Breast epithelium (tissue), 4 donors: ENCODE results near the gene RAB33B. TPM values are rescaled to one million over a fixed set of nuclear protein-coding genes. Genes with fewer than 3 reads are reported as not detected.
"Not testable (repeated sequence)": the region's sequence is repeated elsewhere in the genome, so short reads cannot be mapped to it uniquely, and the experiment has no call there.

Source experiments
- DNase-seq, 2 donors: peaks; one replicate each; pipeline ENCODE4 v3.0.0-alpha.2; 2019; ENCODE audit warnings: low spot score in 2 of 2
- H3K27ac ChIP-seq, 2 donors: fragments of 200-600 bp; sonication (generic) in 1 of 2; one replicate each; pipeline ENCODE4 v1.5.1; 2016 to 2019; ENCODE audit warnings: mild to moderate bottlenecking in 1 of 2
- H3K27me3 ChIP-seq, 2 donors: fragments of 200-600 bp; sonication (generic) in 1 of 2; one replicate each; pipeline versions ENCODE4 v1.5.1 to v1.6.0; 2017 to 2019; ENCODE audit warnings: control low read depth in 1 of 2, mild to moderate bottlenecking in 1 of 2
- H3K36me3 ChIP-seq: fragments of 200-600 bp; one replicate; pipeline ENCODE4 v1.5.1; 2019
- H3K4me1 ChIP-seq, 2 donors: fragments of 200-600 bp; sonication (generic); one replicate each; pipeline ENCODE4 v1.5.1; 2016 to 2019; ENCODE audit warnings: control low read depth in 1 of 2
- H3K4me3 ChIP-seq, 3 donors: fragments of 200-600 bp; sonication (generic); 1 replicate in 2 of 3; 2 replicates in 1 of 3; pipeline ENCODE4 v1.5.1; 2016 to 2019; ENCODE audit warnings: mild to moderate bottlenecking in 3 of 3, moderate library complexity in 2 of 3
- H3K9me3 ChIP-seq, 2 donors: fragments of 200-600 bp; sonication (generic) in 1 of 2; one replicate each; pipeline ENCODE4 v1.5.1; 2016 to 2019; ENCODE audit warnings: control low read depth in 1 of 2
- POLR2A ChIP-seq: fragments of 450-650 bp; IDR thresholded peaks from one replicate; pipeline ENCODE4 v1.6.1; 2016; ENCODE audit warnings: antibody characterized with exemption, mild to moderate bottlenecking, moderate library complexity
- POLR2AphosphoS5 ChIP-seq, 3 donors: sonication (generic); formaldehyde crosslinking; IDR thresholded peaks; one replicate each; pipeline ENCODE4 v1.6.1; 2017; ENCODE audit warnings: antibody characterized with exemption in 3 of 3
- intact Hi-C: fragments of 100-400 bp; cut with DNase I; formaldehyde crosslinking; loops from one replicate; pipeline ENCODE4 v1.15.1; 2023; ENCODE audit warnings: low total_unique reads
- total RNA-seq, 3 donors: library from RNA; depleted of rRNA; stranded (reverse); fragments of >200 nt; gene quantifications; one replicate each; pipeline ENCODE4 v1.1.0, GENCODE V29; 2016
- TF ChIP-seq, protein P1 (sequence below), 3 donors: fragments of 450-650 bp; IDR thresholded peaks; one replicate each; pipeline ENCODE4 v1.5.1; 2016 to 2017; ENCODE audit warnings: antibody characterized with exemption in 3 of 3, mild to moderate bottlenecking in 3 of 3, moderate library complexity in 3 of 3

RAB33B gene
- total RNA-seq, 3 donors from 2014 or later: 13.1 to 15.8 (median 13.4) TPM

DNA sequence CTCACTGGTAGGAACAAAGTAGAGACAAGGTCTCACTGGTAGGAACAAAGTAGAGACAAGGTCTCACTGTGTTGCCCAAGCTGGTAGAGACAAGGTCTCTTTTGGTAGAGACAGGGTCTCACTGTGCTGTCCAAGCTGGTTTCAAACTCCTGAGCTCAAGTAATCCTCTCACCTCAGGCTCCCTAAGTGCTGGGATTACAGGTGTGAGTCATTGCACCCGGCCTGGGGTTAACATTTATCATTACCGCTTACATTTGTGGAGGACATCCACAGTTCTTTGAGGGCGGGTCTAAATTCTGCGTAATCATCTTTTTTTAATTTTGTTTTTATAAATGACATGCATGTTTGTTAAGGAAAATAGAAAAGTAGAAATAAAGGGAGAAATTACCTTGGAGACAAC is 12.0 kb downstream of the RAB33B start:
- Histone ChIP-seq H3K27ac (no peak overlapping the region), H3K4me3 (no peak overlapping the region), H3K4me1 (no peaks in the 10 kb centered on the region), H3K9me3 (no peaks in the 10 kb centered on the region), H3K27me3 (no peaks in the 10 kb centered on the region), H3K36me3 (no peaks in the 10 kb centered on the region)
- TF ChIP-seq, protein P1, sequence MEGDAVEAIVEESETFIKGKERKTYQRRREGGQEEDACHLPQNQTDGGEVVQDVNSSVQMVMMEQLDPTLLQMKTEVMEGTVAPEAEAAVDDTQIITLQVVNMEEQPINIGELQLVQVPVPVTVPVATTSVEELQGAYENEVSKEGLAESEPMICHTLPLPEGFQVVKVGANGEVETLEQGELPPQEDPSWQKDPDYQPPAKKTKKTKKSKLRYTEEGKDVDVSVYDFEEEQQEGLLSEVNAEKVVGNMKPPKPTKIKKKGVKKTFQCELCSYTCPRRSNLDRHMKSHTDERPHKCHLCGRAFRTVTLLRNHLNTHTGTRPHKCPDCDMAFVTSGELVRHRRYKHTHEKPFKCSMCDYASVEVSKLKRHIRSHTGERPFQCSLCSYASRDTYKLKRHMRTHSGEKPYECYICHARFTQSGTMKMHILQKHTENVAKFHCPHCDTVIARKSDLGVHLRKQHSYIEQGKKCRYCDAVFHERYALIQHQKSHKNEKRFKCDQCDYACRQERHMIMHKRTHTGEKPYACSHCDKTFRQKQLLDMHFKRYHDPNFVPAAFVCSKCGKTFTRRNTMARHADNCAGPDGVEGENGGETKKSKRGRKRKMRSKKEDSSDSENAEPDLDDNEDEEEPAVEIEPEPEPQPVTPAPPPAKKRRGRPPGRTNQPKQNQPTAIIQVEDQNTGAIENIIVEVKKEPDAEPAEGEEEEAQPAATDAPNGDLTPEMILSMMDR (IDR thresholded peaks at IDR 0.05): no peak
- TF ChIP-seq POLR2AphosphoS5 (IDR thresholded peaks at IDR 0.05): no peak
- no peak for TF ChIP-seq POLR2A
- no peak for DNase-seq
- intact Hi-C loops: no loop called here

DNA sequence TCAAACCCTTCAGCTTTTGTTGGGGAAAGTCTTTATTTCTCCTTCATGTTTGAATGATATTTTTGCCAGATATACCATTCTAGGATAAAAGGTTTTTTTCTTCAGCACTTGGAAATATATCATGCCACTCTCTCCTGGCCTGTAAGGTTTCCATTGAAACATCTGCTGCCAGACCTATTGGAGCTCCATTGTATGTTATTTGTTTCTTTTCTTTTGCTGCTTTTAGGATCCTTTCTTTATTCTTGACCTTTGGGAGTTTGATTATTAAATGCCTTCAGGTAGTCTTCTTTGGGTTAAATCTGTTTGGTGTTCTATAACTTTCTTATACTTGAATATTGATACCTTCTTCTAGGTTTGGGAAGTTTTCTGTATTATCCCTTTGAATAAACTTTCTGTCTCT is 14.8 kb downstream of the RAB33B start:
- H3K9me3 ChIP-seq, intact Hi-C loops, DNase-seq: not testable (repeated sequence)

DNA sequence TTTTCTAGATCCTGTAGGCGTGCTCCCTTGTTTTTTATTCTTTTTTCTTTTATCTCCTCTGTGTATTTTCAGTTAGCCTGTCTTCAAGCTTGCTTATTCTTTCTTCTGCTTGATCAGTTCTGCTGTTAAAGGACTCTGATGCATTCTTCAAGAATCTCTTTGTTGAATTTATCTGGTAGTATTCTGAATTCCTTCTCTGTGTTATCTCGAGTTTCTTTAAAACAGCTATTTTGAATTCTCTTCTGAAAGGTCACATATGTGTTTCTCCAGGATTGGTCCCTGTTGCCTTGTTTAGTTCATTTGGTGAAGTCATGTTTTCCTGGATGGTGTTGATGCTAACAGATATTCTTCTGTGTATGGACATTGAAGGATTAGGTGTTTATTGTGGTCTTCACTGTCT is 15.3 kb downstream of the RAB33B start:
- intact Hi-C loops: no loop called here
- Histone ChIP-seq H3K9me3 (peaks cover 0 to 5% of the 10 kb centered on the region in 2 donors), H3K27ac (no peak overlapping the region), H3K27me3 (no peaks in the 10 kb centered on the region), H3K36me3 (no peaks in the 10 kb centered on the region), H3K4me1 (no peaks in the 10 kb centered on the region), H3K4me3 (no peak overlapping the region)
- TF ChIP-seq, protein P1 (IDR thresholded peaks at IDR 0.05): no peak
- TF ChIP-seq POLR2AphosphoS5 (IDR thresholded peaks at IDR 0.05) (no peak), POLR2A (no peak)
- no peak for DNase-seq

More for the DNA sequence above, 14.8 kb downstream of the RAB33B start:
- H3K27ac ChIP-seq, H3K4me1 ChIP-seq, H3K4me3 ChIP-seq, H3K27me3 ChIP-seq, H3K36me3 ChIP-seq: not testable (repeated sequence)

DNA sequence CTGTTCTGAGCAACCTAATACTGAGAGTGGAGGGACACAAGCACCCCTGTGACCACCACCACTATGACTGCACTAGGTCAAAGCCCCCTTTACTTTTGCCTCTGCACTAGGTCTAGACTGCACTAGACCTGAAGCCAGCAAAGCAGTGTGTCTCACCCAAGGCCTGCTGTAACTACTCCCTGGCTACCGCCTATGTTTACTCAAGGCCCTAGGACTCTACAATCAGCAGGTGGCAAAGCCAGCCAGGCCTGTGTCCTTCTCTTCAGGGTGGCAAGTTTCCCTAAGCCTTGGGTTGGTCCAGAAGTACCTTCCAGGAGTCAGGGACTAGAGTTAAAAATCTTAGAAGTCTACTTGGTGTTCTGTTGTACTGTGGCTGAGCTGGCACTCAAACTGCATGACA is 15.9 kb downstream of the RAB33B start:
- TF ChIP-seq POLR2AphosphoS5 (IDR thresholded peaks at IDR 0.05) (no peak), POLR2A (no peak)
- TF ChIP-seq, protein P1 (IDR thresholded peaks at IDR 0.05): no peak
- Histone ChIP-seq H3K27ac (no peak overlapping the region), H3K27me3 (no peaks in the 10 kb centered on the region), H3K4me1 (no peaks in the 10 kb centered on the region), H3K9me3 (peaks cover 0 to 5% of the 10 kb centered on the region in 2 donors), H3K36me3 (no peaks in the 10 kb centered on the region), H3K4me3 (no peak overlapping the region)
- intact Hi-C loops: no loop called here
- DNase-seq: no peak

DNA sequence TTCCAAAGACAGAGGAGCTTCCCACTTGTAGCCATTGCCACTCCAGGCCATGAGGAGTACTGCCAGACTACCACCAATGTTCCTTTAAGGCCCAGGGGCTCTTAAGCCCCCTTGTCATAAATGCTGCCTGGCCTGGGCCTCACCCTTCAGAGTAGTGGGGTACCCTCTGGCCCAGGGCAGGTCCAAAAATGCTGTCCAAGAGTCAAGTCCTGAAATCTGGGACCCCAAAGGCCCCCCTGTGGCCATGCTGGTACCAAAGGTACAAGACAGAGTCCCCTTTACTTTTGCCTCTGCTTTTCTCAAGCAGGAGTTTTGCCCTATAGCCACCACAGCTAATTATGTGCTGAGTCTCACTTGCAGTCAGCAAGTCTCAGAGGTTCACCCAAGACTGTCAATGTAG is 16.4 kb downstream of the RAB33B start:
- no peak overlapping the region for H3K4me3 ChIP-seq
- no peak overlapping the region for H3K27ac ChIP-seq
- no peaks in the 10 kb centered on the region for H3K4me1 ChIP-seq
- no peak for TF ChIP-seq POLR2AphosphoS5 (IDR thresholded peaks at IDR 0.05)
- TF ChIP-seq, protein P1 (IDR thresholded peaks at IDR 0.05): no peak
- TF ChIP-seq POLR2A: no peak
- H3K36me3 ChIP-seq: no peaks in the 10 kb centered on the region
- H3K27me3 ChIP-seq: no peaks in the 10 kb centered on the region
- no peak for DNase-seq
- peaks cover 0 to 5% of the 10 kb centered on the region in 2 donors for H3K9me3 ChIP-seq
- intact Hi-C loops: no loop called here
